ENCODE results near the gene TP53RK. TPM values are rescaled to one million over a fixed set of nuclear protein-coding genes. Genes with fewer than 3 reads are reported as not detected.
A peak's percentile ranks its signal among the peaks of the same experiment; 100 is the strongest.

TP53RK gene
- total RNA-seq, 1 experiment from 2014 or later, result 21.5 TPM

GRCh38 chr20:46650575-46651090 is 38.6 kb downstream of the TP53RK start:
- H2AFZ ChIP-seq (ENCODE audit: low read length), result no peak overlapping the region
- H3K23ac ChIP-seq (ENCODE audit: insufficient read length, low read depth, low read length), result no peak overlapping the region
- H3K27ac ChIP-seq (ENCODE audit: insufficient read length, low read depth, low read length), result no peak overlapping the region
- peaks cover 2% of the 10 kb centered on the region for H4K20me1 ChIP-seq (ENCODE audit: control insufficient read depth, insufficient read depth, insufficient read length)
- no peaks in the 10 kb centered on the region for H3K9me3 ChIP-seq (ENCODE audit: control insufficient read depth, low read depth, low read length)
- H3K23me2 ChIP-seq (ENCODE audit: insufficient read length, low read depth, low read length, poor library complexity, severe bottlenecking), result no peaks in the 10 kb centered on the region
- no peak overlapping the region for H2BK15ac ChIP-seq (ENCODE audit: low read depth, low read length)
- no peak for DNase-seq
- H3K14ac ChIP-seq (ENCODE audit: insufficient read depth, low read length), result no peak overlapping the region
- H2BK12ac ChIP-seq (ENCODE audit: insufficient read length, low read depth, low read length), result no peak overlapping the region
- H2AK5ac ChIP-seq (ENCODE audit: insufficient read length, low read length), result no peak overlapping the region
- no CpG with 5 or more reads among the region's 10 CpGs for WGBS (ENCODE audit: extremely low coverage, insufficient read length, low lambda C conversion rate)
- H3K4me1 ChIP-seq (ENCODE audit: insufficient read depth, low read length), result no peaks in the 10 kb centered on the region
- no peak overlapping the region for H3K18ac ChIP-seq (ENCODE audit: insufficient read length, low read depth, low read length)
- peaks cover 0 to 2% of the 10 kb centered on the region in 2 experiments; a peak in 1 of 5 replicates for H3K9me3 Mint-ChIP-seq
- H2BK20ac ChIP-seq (ENCODE audit: low read depth, low read length, poor library complexity, severe bottlenecking), result no peak overlapping the region
- peaks cover 0 to 4% (median 0%) of the 10 kb centered on the region in 3 experiments; a peak in 3 of 7 replicates for H3K36me3 Mint-ChIP-seq (ENCODE audit: insufficient read depth in 1 of 3, low read depth in 3 of 3)
- peaks cover 22 to 34% of the 10 kb centered on the region in 2 experiments for H3K4me1 Mint-ChIP-seq
- H3T11ph ChIP-seq (ENCODE audit: low read length), result no peak overlapping the region
- no peak overlapping the region for H4K8ac ChIP-seq (replicated peaks; ENCODE audit: insufficient read length, low read depth, low read length)
- H3K79me1 ChIP-seq (ENCODE audit: insufficient read depth, low read depth, low read length, poor library complexity, severe bottlenecking), result no peaks in the 10 kb centered on the region
- no peaks in the 10 kb centered on the region for H3K79me2 ChIP-seq (ENCODE audit: insufficient read depth, low read length)
- no peak overlapping the region for H2BK5ac ChIP-seq (ENCODE audit: insufficient read length, low read length)
- no peak for TF ChIP-seq CTCF (conservative IDR thresholded peaks at IDR 0.05)
- H3K27ac Mint-ChIP-seq, result no peak overlapping the region
- no peak overlapping the region for H4K5ac ChIP-seq (ENCODE audit: insufficient read length, low read depth, low read length)
- H3K4ac ChIP-seq (ENCODE audit: low read depth, low read length), result no peak overlapping the region
- peak overlapping the region; percentile 68 to 75 for H3K4me3 Mint-ChIP-seq
- H4K91ac ChIP-seq (ENCODE audit: insufficient read length, low read depth, low read length), result no peak overlapping the region
- H3K56ac ChIP-seq (ENCODE audit: insufficient read length, low read depth, low read length), result no peak overlapping the region
- H3K27me3 Mint-ChIP-seq (ENCODE audit: low read depth), result peaks cover 45% of the 10 kb centered on the region
- no peaks in the 10 kb centered on the region; the same call in 1 of the 2 replicates for H3K27me3 ChIP-seq (ENCODE audit: insufficient read depth, low read length)
- H3K9ac ChIP-seq (ENCODE audit: extremely low read depth, insufficient read length, low read length), result no peak overlapping the region
- H2BK120ac ChIP-seq (ENCODE audit: low read depth, low read length, poor library complexity, severe bottlenecking), result no peak overlapping the region
- no peak overlapping the region for H3K4me2 ChIP-seq (ENCODE audit: insufficient read depth, insufficient read length, low read length)
